Suppressor macrophage treated with lipopolysaccharide for 1 hour (primary cell): Measurements from ENCODE around the gene WDR89.
A peak's percentile ranks its signal among the peaks of the same experiment; 100 is the strongest.
"Not testable (repeated sequence)": the region's sequence is repeated elsewhere in the genome, so short reads cannot be mapped to it uniquely, and the experiment has no call there.

Experiments
- DNase-seq, 3 donors: peaks; one replicate each; pipeline ENCODE4 v3.0.0-alpha.2; 2020 to 2022

The WDR89 gene

DNA sequence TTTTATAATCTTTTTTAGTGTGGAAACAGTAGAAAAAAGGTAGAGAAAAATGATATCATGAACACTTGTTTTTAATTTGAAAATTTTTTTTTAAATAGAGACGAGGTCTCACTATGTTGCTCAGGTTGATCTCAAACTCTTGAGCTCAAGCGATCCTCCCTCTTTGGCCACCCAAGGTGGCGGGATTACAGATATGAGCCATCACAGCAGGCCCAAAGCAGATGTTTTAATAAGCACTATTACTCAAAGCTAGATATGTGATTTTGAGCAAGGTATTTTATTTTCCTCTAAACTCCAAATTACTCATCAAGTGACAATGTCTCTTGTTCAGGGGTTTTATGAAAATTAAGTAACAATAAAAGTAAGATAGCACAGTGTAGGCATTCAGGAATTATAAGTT is 10.7 kb upstream of the WDR89 start:
- DNase-seq: no peak

DNA sequence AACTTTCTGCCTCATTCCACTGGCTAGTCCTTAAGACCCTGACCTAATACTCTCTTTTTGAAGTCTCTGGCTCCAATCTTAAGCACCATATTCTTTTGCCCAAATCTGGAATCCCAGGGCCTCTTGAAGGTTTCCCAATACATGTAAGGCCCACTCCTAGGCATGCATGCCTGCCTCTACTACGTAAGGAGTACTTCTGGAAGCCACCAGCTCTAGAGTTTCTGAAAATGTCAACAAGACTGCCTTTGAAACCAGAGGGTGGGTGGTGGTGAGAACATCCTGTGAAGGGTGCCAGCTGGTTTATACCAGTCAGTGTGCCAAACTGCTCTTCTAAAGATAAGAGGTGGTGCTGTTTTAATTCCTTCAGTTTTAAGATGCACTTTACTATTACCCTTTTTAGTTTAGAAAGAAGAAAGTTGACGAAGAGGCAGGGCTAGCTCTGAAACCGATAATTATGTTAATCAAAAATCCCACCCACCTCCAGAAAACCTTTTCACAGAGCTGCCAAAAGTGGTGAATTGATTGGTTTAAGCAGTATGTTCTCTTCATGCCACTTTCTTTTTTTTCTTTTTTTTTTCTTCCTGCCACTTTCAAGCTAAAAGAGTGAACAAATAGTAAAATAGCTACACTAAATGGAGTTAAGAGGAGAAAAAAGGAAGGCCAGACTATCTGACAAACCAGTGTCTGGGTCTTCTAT is 8.7 kb upstream of the WDR89 start:
- no peak for DNase-seq

DNA sequence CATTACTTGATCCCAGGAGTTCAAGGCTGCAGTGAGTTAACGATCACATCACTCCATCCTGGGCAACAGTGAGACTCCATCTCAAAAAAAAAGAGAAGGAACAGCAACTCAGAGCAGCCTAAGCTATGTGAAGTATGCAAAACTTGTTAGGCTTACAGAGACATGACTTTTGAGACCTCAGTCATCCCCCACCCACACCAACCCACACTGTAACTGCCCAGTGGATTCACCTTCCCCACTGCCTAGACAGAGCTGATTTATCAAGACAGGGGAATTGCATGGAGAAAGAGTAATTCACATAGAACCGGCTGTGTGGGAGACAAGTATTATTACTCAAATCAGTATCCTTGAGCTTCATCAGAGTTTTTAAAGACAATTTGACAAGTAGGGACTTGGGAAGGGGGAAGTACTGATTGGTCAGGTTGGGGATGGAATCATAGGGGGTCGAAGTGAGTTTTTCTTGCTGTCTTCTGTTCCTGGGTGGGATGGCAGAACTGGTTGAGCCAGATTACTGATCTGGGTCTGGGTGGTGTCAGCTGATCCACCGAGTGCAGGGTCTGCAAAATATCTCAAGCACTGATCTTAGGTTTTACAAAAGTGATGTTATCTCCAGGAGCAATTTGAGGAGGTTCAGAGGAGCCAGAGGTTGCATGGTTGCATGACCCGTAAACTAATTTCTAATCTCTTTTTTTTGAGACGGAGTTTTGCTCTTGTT is 6.2 kb upstream of the WDR89 start:
- peak; percentile 57 to 76 (median 70) for DNase-seq

DNA sequence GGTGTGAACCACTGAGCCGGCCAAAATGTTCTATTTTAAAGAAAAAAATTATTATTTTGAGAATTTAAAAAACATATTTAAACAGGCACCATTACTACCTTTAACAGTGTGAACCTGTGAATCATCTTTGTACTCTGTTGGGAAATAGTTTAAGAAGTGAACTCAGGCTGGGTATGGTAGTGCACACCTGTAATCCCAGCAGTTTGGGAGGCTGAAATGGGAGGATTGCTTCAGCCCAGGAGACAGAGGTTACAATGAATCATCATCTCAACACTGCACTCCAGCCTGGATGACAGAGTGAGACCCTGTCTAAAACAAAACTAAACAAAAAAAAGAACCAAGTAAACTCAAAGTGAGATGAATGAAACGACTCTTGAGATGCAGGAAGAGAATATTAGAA is 3.1 kb upstream of the WDR89 start:
- DNase-seq: no peak

DNA sequence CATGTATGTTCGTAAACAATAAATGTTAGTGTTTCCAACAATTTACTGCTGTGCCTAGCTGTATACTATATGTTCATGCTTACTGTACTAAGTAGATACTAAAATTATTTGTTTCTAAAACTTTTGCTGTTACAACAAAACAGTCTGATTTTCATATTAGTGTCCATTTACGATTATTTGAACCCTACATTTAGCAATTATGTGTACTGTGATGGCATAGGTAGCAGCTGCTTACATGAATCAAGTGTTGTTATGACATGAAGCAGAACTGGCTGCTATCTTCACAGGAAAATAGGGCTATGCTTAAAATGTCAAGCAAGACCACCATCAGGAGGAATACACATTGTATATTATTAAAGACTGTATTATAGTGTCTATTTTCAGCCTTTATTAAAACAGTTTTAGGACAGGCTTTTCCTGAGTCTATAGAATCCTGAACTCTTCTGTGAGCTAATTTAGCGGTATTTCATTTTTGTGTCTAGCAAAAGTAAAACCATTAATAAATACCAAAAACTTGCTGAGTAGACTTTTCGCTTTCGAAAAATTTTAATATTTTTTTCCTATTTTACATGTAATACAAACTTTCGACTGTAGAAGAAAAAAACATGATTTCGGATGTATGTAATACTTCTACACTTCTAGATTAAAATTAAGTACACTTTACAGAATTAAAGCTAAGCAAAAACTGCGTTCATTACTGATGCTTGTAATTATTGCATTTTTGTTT is 1.1 kb upstream of the WDR89 start:
- no peak for DNase-seq

DNA sequence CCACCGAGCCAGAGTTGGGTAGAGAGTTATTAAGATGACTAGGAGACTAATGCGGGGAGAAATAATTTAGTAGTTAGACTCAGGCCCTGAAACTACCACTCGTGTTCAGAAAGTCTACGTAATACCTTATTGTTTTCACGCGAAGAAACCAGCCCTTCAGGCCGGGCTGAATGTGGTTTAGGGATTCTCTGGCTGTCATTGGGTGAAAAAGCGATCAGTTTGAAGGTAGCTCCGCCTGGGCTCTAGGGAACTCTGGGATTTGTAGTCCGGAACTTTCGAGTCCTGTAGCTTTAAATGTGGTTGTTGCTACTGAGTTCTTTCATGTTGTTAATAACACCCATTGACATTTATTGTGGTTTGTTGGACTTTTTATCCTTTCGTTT is 549 bp upstream of the WDR89 start:
- DNase-seq: peak; percentile 91 to 96 (median 94)

DNA sequence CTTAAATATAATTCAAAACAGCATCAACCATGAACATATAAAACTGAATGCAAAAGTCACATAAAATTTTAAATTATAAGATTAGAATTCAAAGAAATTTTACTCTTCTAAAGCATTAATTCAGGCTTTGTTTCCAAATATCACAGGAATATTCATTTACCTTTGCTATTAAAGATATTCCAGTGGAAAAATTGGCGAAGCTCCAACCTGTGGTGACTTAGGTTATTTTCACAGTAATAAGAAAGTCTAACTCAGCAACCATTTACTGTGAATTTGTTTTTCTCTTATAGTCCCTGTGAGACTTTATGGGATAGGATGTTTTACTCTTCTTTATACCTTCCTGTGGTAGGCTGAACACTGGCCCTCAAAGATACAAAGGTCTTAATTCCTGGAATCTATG is 3.2 kb downstream of the WDR89 start:
- DNase-seq: no peak

DNA sequence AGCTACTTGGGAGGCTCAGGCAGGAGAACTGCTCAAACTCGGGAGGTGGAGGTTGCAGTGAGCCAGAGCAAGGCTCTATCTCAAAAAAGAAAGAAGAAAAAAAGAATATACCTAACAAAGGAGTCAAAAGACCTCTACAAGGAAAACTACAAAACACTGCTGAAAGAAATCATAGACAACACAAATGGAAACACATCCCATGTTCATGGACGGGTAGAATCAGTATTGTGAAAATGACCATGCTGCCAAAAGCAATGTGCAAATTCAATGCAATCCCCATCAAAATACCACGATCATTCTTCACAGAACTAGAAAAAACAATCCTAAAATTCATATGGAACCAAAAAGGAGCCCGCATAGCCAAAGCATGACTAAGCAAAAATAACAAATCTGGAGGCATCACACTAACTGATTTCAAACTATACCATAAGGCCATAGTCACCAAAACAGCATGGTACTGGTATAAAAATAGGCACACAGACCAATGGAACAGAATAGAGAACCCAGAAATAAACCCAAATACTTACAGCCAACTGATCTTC is 5.5 kb downstream of the WDR89 start:
- not testable (repeated sequence) for DNase-seq

DNA sequence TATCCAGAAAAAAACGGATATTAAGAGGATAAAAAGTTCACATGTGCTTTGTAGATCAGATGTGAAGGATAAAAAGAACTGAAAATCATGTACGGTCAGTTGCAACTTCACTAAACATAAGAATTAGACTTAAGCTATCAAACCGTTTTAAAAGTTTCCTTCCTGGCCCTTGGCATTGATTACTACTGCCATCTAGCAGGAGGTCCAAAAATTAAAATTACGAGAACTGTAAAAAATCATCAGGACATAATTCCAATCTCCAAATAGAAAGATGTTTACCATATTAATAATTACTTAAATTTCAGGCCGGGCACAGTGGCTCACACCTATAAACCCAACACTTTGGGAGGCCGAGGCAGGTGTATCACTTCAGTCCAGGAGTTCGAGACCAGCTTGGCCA is 7.9 kb downstream of the WDR89 start:
- DNase-seq: no peak

DNA sequence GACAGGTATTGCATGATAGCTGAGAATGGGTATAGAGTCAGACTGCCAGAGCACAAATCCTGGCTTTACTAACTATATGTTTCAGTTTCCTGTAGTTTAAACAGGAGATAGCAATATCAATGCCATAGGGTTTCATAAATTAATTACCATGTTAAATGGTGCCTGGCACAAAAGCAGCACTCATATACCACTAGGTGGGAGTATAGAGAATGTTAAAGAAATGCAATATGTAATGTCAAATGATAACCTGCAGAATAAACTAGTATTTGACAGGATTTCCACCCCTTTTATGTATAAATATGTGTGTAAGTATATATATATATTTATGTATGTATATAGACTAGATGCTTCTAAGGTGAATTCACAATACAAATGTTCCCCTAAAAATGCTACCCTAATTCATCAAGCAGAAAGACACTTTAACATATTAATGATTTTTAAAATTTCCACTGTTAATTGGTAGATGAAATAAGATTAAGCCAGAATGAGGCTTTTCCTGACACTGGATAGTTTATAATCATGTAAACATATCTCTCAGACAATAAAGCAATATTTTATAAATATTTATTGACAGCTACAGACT is 8.6 kb downstream of the WDR89 start:
- peak; percentile 35 to 70 (median 69) for DNase-seq

DNA sequence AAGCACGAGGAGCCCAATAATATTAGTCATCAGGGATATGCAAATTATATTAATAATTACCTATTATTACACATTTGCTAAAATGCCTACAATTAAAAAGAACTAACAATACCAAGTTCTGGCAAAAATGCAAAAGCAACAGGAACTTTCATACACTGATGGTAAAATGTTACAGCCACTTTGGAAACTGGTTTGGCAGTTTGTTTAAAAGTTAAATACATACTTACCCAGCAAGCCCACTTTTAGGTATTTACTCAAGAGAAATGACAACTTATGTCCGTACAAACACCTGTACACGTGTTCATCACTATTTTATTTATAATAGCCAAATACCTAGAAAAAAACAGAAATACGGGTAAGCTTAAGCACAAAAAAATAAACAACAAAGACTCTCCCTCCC is 17.0 kb downstream of the WDR89 start:
- no peak for DNase-seq

DNA sequence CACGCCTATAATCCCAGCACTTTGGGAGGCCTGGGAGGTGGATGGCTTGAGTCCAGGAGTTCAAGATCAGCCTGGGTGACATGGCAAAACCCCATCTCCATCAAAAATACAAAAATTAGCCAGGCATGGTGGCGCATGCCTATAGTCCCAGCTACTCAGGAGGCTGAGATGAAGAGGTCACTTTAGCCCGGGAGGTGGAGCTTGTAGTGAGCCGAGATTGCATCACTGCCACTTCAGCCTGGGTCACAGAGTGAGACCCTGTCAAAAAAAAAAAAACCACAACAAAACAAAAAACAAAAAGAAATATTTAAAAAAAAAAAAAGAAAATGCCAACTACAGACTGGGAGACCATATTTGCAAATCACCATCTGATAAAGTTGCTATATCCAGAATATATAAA is 17.5 kb downstream of the WDR89 start:
- no peak for DNase-seq

DNA sequence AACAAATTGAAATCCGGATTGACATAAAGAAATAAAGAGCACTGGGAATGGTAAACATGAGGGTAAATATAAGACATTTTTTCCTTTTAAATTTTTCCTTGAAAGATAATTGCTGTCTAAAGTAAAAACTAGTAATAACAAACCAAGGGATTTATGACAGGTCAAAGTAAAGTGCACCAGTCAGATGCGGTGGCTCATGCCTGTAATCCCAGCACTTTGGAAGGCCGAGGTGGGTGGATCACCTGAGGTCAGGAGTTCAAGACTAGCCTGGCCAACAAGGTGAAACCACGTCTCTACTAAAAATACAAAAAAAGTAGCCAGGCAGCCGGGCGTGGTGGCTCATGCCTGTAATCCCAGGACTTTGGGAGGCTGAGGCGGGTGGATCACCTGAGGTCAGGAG is 19.7 kb downstream of the WDR89 start:
- DNase-seq: not testable (repeated sequence)

DNA sequence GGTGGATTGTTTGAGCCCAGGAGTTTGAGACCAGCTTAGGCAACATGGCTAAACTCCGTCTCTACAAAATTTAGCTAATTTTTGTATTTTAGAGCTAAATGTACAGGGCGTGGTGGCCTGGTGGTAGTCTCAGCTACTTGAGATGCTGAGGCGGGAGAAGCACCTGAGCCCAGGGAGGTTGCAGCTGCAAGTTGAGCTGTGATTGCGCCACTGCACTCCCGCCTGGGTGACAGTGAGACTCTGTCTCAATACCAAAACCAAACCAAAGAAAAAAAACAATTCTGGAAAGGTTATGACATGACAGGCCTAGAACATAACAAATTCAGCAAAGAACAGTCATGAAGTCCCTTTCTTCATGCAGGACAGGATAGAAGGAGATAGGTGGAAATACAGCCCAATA is 25.7 kb downstream of the WDR89 start:
- no peak for DNase-seq

DNA sequence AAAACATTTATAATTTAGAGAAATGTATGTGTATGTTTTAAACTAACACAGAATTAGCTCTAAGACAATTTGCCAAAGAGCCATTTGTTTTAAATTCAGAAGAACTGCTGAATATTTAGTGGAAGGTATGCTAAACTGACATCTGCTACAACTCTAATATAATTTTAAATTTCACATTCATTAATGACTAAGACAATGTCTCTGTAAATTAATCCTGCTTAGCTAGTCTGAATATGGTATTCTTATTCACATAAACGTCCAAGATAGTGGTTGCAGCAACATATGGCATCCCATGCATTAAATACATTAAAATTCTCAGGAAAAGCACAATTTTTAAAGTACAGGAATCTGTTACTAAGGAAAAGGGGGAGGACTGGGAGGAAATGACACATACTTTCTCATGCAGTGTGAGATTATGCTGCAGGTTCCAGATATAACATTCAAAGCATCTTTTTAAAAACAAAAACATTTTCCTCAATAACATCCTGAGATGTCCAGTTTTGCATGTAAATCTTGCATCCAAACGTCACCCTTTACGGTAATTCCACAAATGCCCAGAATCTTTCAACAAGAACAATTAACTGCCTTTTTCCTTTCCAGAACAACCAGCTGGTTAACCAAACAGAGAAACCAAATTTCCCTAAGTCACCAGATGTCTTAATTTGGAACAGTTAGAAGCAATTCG is 26.9 kb downstream of the WDR89 start:
- no peak for DNase-seq

DNA sequence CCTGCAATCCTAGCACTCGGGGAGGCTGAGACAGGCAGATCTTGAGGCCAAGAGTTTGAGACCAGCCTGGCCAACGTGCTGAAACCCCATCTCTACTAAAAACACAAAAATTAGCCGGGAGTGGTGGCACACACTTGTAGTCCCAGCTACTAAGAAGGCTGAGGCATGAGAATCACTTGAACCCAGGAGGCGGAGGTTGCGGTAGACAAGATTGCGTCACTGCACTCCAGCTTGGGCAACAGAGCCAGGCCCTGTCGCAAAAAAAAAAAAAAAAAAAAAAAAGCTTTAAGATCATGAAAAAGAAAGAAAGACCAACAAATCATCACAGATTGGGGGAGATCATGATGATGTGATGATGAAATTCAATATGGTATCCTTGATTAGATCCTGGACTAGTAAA is 30.6 kb downstream of the WDR89 start:
- DNase-seq: peak in 2 of 3 donors; percentile 7

DNA sequence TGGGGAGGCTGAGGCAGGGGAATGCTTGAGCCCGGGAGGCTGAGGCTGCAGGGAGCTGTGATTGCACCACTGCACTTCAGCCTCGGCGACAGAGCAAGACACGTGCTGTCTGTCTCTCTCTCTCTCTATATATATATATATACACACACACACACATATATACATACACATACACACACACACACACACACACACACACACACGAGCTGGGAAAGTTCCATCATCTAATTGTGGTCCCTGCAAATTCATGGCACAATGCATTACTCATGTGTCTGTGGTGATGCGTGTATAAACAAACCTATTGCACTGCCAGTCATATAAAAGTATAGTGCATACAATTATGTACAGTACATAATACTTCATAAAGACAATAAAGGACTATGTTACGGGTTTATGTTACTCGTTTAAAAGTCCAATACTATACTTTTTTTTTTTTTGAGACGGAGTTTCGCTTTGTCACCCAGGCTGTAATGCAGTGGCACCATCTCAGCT is 36.6 kb downstream of the WDR89 start:
- DNase-seq: no peak

DNA sequence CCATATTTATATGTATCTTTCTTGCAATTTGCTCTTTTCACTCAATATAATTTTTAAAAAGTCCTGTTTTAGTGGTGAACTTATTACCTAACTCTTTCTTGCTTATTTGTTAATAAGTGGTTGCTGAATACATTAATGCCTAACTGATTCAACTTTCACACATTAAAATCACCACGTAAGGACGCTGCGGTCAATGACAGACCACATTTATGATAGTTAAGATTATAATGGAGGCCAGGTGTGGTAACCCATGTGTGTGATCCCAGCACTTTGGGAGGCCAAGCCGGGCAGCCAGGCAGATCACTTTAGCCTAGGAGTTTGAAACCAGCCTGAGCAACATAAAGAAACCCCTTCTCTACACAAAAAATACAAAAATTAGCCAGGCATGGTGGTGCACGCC is 37.0 kb downstream of the WDR89 start:
- no peak for DNase-seq

DNA sequence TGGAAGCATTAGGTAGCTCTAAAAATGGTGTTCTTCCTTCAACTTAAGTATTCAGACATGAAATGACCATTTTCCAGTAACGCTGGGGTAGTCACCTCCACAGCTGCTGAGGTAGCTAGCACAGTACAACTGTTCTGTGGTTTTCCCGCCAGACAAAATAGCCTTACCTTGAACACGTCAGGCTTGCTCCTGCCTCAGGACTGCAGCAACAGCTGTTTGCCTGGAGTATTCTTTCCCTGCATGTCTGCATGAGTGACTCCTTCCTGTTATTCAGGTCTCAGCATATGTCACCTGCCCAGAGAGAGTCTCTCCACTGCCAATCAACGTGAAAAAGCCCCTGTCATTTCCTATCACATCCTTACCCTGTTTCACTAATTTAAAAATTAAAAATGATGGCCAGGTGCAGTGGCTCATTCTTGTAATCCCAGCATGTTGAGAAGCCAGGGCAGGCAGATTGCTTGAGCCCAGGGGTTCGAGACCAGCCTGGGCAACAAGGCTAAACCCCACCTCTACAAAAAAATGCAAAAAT is 37.9 kb downstream of the WDR89 start:
- DNase-seq: no peak

DNA sequence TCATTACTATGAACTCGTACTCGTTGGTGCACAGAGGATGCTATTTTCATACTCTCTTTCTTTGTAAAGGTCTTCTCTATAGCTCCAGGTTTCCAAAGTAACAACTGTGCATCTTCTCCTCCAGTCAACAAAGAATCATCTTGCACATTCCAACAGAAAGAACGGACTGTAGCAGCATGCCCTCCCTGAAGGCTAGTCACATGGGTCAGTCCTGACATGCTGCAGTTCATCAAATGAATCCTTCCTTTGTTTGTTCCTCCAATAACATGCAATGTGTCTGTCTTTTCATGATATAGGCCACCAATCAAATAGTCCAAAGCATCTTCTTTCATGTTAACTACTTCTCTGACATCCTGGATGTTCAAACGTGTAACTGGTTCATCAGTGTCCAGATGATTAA is 42.9 kb downstream of the WDR89 start:
- no peak for DNase-seq

DNA sequence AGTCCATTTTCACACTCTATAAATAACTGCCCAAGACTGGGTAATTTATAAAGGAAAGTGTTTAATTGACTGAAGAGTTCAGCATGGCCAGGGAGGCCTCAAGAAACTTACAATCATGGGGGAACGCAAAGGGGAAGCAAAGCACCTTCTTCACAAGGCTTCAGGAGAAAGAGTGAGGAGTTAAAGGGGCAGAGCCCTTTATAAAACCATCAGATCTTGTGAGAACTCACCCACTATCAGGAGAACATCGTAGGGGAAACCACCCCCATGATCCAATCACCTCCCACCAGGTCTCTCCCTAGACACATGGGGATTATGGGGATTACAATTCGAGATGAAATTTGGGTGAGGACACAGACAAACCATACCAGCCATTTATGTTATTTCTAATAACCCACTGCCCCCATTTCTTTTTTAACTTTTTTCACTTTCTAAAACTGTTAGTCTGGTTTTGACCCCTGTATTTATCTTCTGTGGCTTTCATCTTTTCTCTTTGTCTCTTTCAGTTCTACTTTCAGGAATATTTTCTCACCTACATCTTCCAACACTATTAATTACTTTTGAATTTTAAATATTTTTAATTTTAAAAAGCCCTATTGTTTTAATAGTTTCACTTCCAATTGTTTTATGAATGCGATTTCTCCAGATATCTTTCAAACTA is 44.5 kb downstream of the WDR89 start:
- DNase-seq: no peak
